HCT116 (cell line): ENCODE measurements around the gene FILIP1. TPM values are rescaled to one million over a fixed set of nuclear protein-coding genes. Genes with fewer than 3 reads are reported as not detected.

ENCODE experiments used
- ATAC-seq: fragments of 200-7000 bp; cut with Tn5 transposase; 2 replicates; pipeline ENCODE4 v1.9.1; 2020; ENCODE audit warnings: mild to moderate bottlenecking, moderate library complexity
- BruUV-seq: library from RNA; stranded (reverse); fragments of 400-500 nt; replicated peaks from 2 replicates; lab custom pipeline; 2021; lab: Mats Ljungman, UMichigan
- CTCF ChIA-PET: fragments of 300-600 bp; sonication (Branson Sonifier 250); formaldehyde crosslinking; loops from one replicate; lab custom pipeline; 2021; ENCODE audit warnings: antibody characterized with exemption; lab: Charles Lee
- POLR2A ChIA-PET: fragments of 300-600, 350-600 bp; sonication (Branson Sonifier 250); formaldehyde crosslinking; loops from one replicate; lab custom pipeline; 2021; ENCODE audit warnings: antibody characterized with exemption; lab: Charles Lee
- RAD21 ChIA-PET, 2 experiments: fragments of 300-600 bp; sonication (Branson Sonifier 250); formaldehyde crosslinking; loops; one replicate each; lab custom pipeline; 2023; ENCODE audit warnings: low total read pairs in 2 of 2; ENCODE audit not compliant: uncharacterized antibody in 2 of 2, unreplicated experiment in 2 of 2, low non-redundant PET in 1 of 2; lab: Charles Lee
- DNase-seq: peaks from one replicate; pipeline ENCODE4 v3.0.0-alpha.2; 2010; ENCODE audit warnings: low read depth, low spot score
- H2AFZ ChIP-seq: fragments of 200-600 bp; shearing (Covaris generic), sonication (generic); 2 replicates; pipeline ENCODE4 v1.6.1; 2017; ENCODE audit warnings: low read depth, mixed run types, mixed read lengths, antibody characterized with exemption, low read length; ENCODE audit not compliant: poor library complexity, severe bottlenecking
- H3K27ac ChIP-seq: 2 replicates; pipeline ENCODE4 v1.5.1; 2012; ENCODE audit warnings: low read depth, low read length
- H3K27me3 ChIP-seq: fragments of 200-600 bp; sonication (generic); 2 replicates; pipeline ENCODE4 v1.6.1; 2016; ENCODE audit warnings: mixed run types, low read length, mixed read lengths; ENCODE audit not compliant: insufficient read depth
- H3K36me3 ChIP-seq, 2 experiments: fragments of 200-500 bp in 1 of 2; fragments of 200-600 bp in 1 of 2; sonication (Bioruptor generic) in 1 of 2; sonication (generic) in 1 of 2; 2 replicates each; pipeline versions ENCODE4 v1.5.1 to v1.6.1; 2014 to 2016; ENCODE audit warnings: low read length in 2 of 2, inconsistent platforms in 1 of 2, mixed read lengths in 1 of 2, mixed run types in 1 of 2; ENCODE audit not compliant: insufficient read depth in 2 of 2, control insufficient read depth in 1 of 2
- H3K4me1 ChIP-seq, 2 experiments: fragments of 200-600 bp in 1 of 2; sonication (generic) in 1 of 2; 2 replicates each; pipeline versions ENCODE4 v1.5.1 to v1.6.1; 2012 to 2017; ENCODE audit warnings: low read length in 2 of 2, inconsistent platforms in 1 of 2, mild to moderate bottlenecking in 1 of 2, mixed read lengths in 1 of 2, mixed run types in 1 of 2, moderate library complexity in 1 of 2; ENCODE audit not compliant: insufficient read depth in 2 of 2, control insufficient read depth in 1 of 2
- H3K4me2 ChIP-seq: fragments of 200-600 bp; sonication (generic); 2 replicates; pipeline ENCODE4 v1.6.1; 2017; ENCODE audit warnings: mixed run types, low read length, mixed read lengths
- H3K4me3 ChIP-seq, 2 experiments: fragments of 200-600 bp in 1 of 2; sonication (generic) in 1 of 2; replicated peaks in 1 of 2; 2 replicates each; pipeline ENCODE4 v1.5.1; 2011 to 2016; ENCODE audit warnings: low read length in 2 of 2, control low read depth in 1 of 2, low read depth in 1 of 2, mild to moderate bottlenecking in 1 of 2, mixed read lengths in 1 of 2, mixed run types in 1 of 2
- H3K79me2 ChIP-seq: fragments of 200-600 bp; sonication (generic); 2 replicates; pipeline ENCODE4 v1.6.1; 2017; ENCODE audit warnings: mild to moderate bottlenecking, mixed run types, low read length, moderate library complexity, mixed read lengths; ENCODE audit not compliant: insufficient read depth
- H3K9ac ChIP-seq: fragments of 200-600 bp; sonication (generic); 2 replicates; pipeline ENCODE4 v1.6.1; 2016; ENCODE audit warnings: low read length, mixed read lengths
- H3K9me2 ChIP-seq: fragments of 200-600 bp; sonication (generic), shearing (Covaris generic); 2 replicates; pipeline ENCODE4 v1.6.1; 2017; ENCODE audit warnings: mixed run types, mild to moderate bottlenecking, moderate library complexity; ENCODE audit not compliant: insufficient read depth
- H3K9me3 ChIP-seq, 2 experiments: fragments of 200-500 bp in 1 of 2; fragments of 200-600 bp in 1 of 2; sonication (Bioruptor generic) in 1 of 2; sonication (generic) in 1 of 2; 2 replicates each; pipeline ENCODE4 v1.6.1; 2014 to 2017; ENCODE audit warnings: low read length in 2 of 2, mixed read lengths in 2 of 2, inconsistent platforms in 1 of 2, low read depth in 1 of 2, mild to moderate bottlenecking in 1 of 2, mixed run types in 1 of 2, moderate library complexity in 1 of 2; ENCODE audit not compliant: control insufficient read depth in 1 of 2, insufficient read depth in 1 of 2
- H4K20me1 ChIP-seq: fragments of 200-600 bp; sonication (generic), shearing (Covaris generic); 2 replicates; pipeline ENCODE4 v1.6.1; 2017; ENCODE audit warnings: mixed run types, mild to moderate bottlenecking, moderate library complexity; ENCODE audit not compliant: insufficient read depth
- CEBPB ChIP-seq: IDR thresholded peaks from 2 replicates; pipeline ENCODE4 v1.6.1; 2012; ENCODE audit warnings: low read depth
- EGR1 ChIP-seq: IDR thresholded peaks from 2 replicates; pipeline ENCODE4 v1.6.1; 2012; ENCODE audit warnings: low read depth
- ELF1 ChIP-seq: IDR thresholded peaks from 2 replicates; pipeline ENCODE4 v1.6.1; 2012; ENCODE audit warnings: low read depth, borderline replicate concordance
- EZH2 ChIP-seq: fragments of 200-600 bp; sonication (generic); IDR thresholded peaks from 2 replicates; pipeline ENCODE4 v1.6.1; 2017; ENCODE audit warnings: antibody characterized with exemption, mixed run types
- EZH2phosphoT487 ChIP-seq: fragments of 200-600 bp; IDR thresholded peaks from 2 replicates; pipeline ENCODE4 v1.6.1; 2018; ENCODE audit warnings: antibody characterized with exemption, borderline replicate concordance
- MAX ChIP-seq: IDR thresholded peaks from 2 replicates; pipeline ENCODE4 v1.6.1; 2012
- POLR2AphosphoS5 ChIP-seq: IDR thresholded peaks from 2 replicates; pipeline ENCODE4 v1.6.1; 2011; ENCODE audit warnings: mild to moderate bottlenecking, low read depth, low read length, moderate library complexity
- SIN3A ChIP-seq: IDR thresholded peaks from 2 replicates; pipeline ENCODE4 v1.6.1; 2012; ENCODE audit warnings: low read depth
- TCF7L2 ChIP-seq: IDR thresholded peaks from 2 replicates; pipeline ENCODE4 v1.7.0; 2011; ENCODE audit warnings: borderline replicate concordance, inconsistent platforms; ENCODE audit not compliant: insufficient read depth, insufficient read length; ENCODE audit errors: extremely low read depth
- YY1 ChIP-seq: IDR thresholded peaks from 2 replicates; pipeline ENCODE4 v1.6.1; 2011; ENCODE audit warnings: low read length, low read depth, moderate library complexity, mild to moderate bottlenecking; ENCODE audit not compliant: insufficient replicate concordance; ENCODE audit errors: extremely low read depth
- ZBTB33 ChIP-seq: IDR thresholded peaks from 2 replicates; pipeline ENCODE4 v1.6.1; 2011; ENCODE audit warnings: mild to moderate bottlenecking, low read length, moderate library complexity; ENCODE audit not compliant: insufficient replicate concordance; ENCODE audit errors: extremely low read depth
- ZFX ChIP-seq: fragments of 450-650 bp; IDR thresholded peaks from 2 replicates; pipeline ENCODE4 v1.6.1; 2017
- ZNF274 ChIP-seq: fragments of 200-500 bp; sonication (Bioruptor generic); IDR thresholded peaks from 2 replicates; pipeline ENCODE4 v1.6.1; 2014; ENCODE audit warnings: mild to moderate bottlenecking, low read depth, low read length, inconsistent platforms
- intact Hi-C: fragments of 100-400 bp; cut with micrococcal nuclease; formaldehyde crosslinking; loops from 2 replicates; pipeline ENCODE4 v1.10.0; 2022
- total RNA-seq: library from RNA; stranded (reverse); gene quantifications from one replicate; pipeline ENCODE4 v1.2.1, GENCODE V29; 2021; ENCODE audit not compliant: unreplicated experiment
- TF ChIP-seq, protein P1 (sequence below): IDR thresholded peaks from 2 replicates; pipeline ENCODE4 v1.6.1; 2012
- TF ChIP-seq, protein P2 (sequence below), 3 experiments: fragments of 200-600 bp in 1 of 3; sonication (generic) in 1 of 3; IDR thresholded peaks in 2 of 3; conservative IDR thresholded peaks in 1 of 3; 2 replicates each; pipeline ENCODE4 v1.5.1; 2012 to 2017; ENCODE audit warnings: low read depth in 2 of 3, low read length in 2 of 3, antibody characterized with exemption in 1 of 3, borderline replicate concordance in 1 of 3, control low read depth in 1 of 3, mild to moderate bottlenecking in 1 of 3, mixed read lengths in 1 of 3, mixed run types in 1 of 3, moderate library complexity in 1 of 3; ENCODE audit not compliant: insufficient read depth in 1 of 3

Gene FILIP1
- total RNA-seq, 1 experiment from 2014 or later = 0.05 TPM

DNA sequence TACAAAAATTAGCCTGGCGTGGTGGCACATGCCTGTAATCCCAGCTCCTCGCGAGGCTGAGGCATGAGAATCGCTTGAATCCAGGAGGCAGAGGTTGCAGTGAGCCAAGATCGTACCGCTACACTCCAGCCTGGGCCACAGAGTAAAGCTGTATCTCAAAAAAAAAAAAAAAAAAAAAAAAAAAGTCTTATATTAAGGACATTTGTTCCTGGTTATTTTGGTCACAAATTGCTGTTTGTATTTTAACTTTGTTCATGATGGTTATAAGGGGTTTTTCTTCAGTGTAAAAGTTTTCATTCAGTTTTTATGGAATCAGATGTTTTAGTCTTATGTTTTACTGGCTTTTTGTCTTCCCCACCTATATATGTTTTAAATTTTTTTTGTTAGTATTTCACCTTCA lies 13.9 kb downstream of the FILIP1 start:
- H3K9ac ChIP-seq = no peak overlapping the region
- H3K9me3 ChIP-seq = no peaks in the 10 kb centered on the region
- H3K27me3 ChIP-seq = no peaks in the 10 kb centered on the region
- intact Hi-C loops = no loop called here
- H3K79me2 ChIP-seq = no peaks in the 10 kb centered on the region
- BruUV-seq = no TSS peak
- no peak overlapping the region for H2AFZ ChIP-seq
- no peaks in the 10 kb centered on the region for H4K20me1 ChIP-seq
- RAD21 ChIA-PET = no interaction called here
- DNase-seq (no peak), ATAC-seq (no peak)
- CTCF ChIA-PET = interaction anchor here (0.6 kb wide), 1 partner anchor 125 kb away, joined by 4 read pairs; no protein-coding TSS in a partner anchor
- TF ChIP-seq, protein P1, sequence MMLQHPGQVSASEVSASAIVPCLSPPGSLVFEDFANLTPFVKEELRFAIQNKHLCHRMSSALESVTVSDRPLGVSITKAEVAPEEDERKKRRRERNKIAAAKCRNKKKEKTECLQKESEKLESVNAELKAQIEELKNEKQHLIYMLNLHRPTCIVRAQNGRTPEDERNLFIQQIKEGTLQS = no peak
- TF ChIP-seq SIN3A = no peak
- no peak for TF ChIP-seq CEBPB
- no peak for TF ChIP-seq ELF1
- TF ChIP-seq ZBTB33 = no peak
- TF ChIP-seq YY1 = no peak
- no peak for TF ChIP-seq EZH2
- TF ChIP-seq, protein P2, sequence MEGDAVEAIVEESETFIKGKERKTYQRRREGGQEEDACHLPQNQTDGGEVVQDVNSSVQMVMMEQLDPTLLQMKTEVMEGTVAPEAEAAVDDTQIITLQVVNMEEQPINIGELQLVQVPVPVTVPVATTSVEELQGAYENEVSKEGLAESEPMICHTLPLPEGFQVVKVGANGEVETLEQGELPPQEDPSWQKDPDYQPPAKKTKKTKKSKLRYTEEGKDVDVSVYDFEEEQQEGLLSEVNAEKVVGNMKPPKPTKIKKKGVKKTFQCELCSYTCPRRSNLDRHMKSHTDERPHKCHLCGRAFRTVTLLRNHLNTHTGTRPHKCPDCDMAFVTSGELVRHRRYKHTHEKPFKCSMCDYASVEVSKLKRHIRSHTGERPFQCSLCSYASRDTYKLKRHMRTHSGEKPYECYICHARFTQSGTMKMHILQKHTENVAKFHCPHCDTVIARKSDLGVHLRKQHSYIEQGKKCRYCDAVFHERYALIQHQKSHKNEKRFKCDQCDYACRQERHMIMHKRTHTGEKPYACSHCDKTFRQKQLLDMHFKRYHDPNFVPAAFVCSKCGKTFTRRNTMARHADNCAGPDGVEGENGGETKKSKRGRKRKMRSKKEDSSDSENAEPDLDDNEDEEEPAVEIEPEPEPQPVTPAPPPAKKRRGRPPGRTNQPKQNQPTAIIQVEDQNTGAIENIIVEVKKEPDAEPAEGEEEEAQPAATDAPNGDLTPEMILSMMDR (IDR thresholded peaks at IDR 0.05 in 2 of 3, conservative IDR thresholded peaks at IDR 0.05 in 1 of 3; ENCODE audit: borderline replicate concordance in 1 of 3, insufficient read depth in 1 of 3, low read depth in 2 of 3, low read length in 2 of 3) = no peak
- TF ChIP-seq EZH2phosphoT487 = no peak
- TF ChIP-seq MAX = no peak
- TF ChIP-seq ZFX = no peak
- TF ChIP-seq TCF7L2 = no peak
- no peak for TF ChIP-seq ZNF274
- no peak for TF ChIP-seq EGR1
- no peak for TF ChIP-seq POLR2AphosphoS5
- H3K9me2 ChIP-seq = no peaks in the 10 kb centered on the region
- POLR2A ChIA-PET = no interaction called here
- no peak overlapping the region for H3K4me3 ChIP-seq
- no peaks in the 10 kb centered on the region for H3K4me1 ChIP-seq
- no peak overlapping the region for H3K27ac ChIP-seq
- no peak overlapping the region for H3K4me2 ChIP-seq
- H3K36me3 ChIP-seq = no peaks in the 10 kb centered on the region
